ENCODE results near the gene OR51E1.

DNA sequence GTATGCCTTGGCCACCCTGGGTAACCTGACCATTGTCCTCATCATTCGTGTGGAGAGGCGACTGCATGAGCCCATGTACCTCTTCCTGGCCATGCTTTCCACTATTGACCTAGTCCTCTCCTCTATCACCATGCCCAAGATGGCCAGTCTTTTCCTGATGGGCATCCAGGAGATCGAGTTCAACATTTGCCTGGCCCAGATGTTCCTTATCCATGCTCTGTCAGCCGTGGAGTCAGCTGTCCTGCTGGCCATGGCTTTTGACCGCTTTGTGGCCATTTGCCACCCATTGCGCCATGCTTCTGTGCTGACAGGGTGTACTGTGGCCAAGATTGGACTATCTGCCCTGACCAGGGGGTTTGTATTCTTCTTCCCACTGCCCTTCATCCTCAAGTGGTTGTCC, 3.9 kb upstream of the OR51E1 start:
- TF ChIP-seq, protein P1, sequence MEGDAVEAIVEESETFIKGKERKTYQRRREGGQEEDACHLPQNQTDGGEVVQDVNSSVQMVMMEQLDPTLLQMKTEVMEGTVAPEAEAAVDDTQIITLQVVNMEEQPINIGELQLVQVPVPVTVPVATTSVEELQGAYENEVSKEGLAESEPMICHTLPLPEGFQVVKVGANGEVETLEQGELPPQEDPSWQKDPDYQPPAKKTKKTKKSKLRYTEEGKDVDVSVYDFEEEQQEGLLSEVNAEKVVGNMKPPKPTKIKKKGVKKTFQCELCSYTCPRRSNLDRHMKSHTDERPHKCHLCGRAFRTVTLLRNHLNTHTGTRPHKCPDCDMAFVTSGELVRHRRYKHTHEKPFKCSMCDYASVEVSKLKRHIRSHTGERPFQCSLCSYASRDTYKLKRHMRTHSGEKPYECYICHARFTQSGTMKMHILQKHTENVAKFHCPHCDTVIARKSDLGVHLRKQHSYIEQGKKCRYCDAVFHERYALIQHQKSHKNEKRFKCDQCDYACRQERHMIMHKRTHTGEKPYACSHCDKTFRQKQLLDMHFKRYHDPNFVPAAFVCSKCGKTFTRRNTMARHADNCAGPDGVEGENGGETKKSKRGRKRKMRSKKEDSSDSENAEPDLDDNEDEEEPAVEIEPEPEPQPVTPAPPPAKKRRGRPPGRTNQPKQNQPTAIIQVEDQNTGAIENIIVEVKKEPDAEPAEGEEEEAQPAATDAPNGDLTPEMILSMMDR (optimal IDR thresholded peaks at IDR 0.05 in 1 of 3, IDR thresholded peaks at IDR 0.05 in 1 of 3, conservative IDR thresholded peaks at IDR 0.05 in 1 of 3; ENCODE audit: extremely low read depth in 1 of 3, insufficient read depth in 2 of 3, low read length in 3 of 3) = no peak
- no peak for TF ChIP-seq EZH2 (IDR thresholded peaks at IDR 0.05; ENCODE audit: low read length)
